Liver (tissue), 9 donors: ENCODE measurements around the gene RAX2. TPM values are rescaled to one million over a fixed set of nuclear protein-coding genes. Genes with fewer than 3 reads are reported as not detected.
"Not testable (repeated sequence)": the region's sequence is repeated elsewhere in the genome, so short reads cannot be mapped to it uniquely, and the experiment has no call there.

Experiments used
- DNase-seq: peaks from one replicate; pipeline ENCODE4 v3.0.0-alpha.2; 2017; ENCODE audit warnings: low spot score
- H3K27ac ChIP-seq, 2 donors: one replicate each; pipeline ENCODE4 v1.7.0; 2013; ENCODE audit warnings: inconsistent platforms in 2 of 2, low read length in 2 of 2, control low read depth in 1 of 2, low read depth in 1 of 2, mild to moderate bottlenecking in 1 of 2
- H3K27me3 ChIP-seq, 4 donors: one replicate each; pipeline versions ENCODE4 v1.6.1 to v1.7.0; 2013; ENCODE audit warnings: low read length in 3 of 4, inconsistent platforms in 1 of 4, mild to moderate bottlenecking in 1 of 4, moderate library complexity in 1 of 4; ENCODE audit not compliant: control insufficient read depth in 4 of 4, insufficient read depth in 4 of 4
- H3K36me3 ChIP-seq, 4 donors: one replicate each; pipeline versions ENCODE4 v1.6.1 to v1.7.0; 2013; ENCODE audit warnings: low read length in 3 of 4, mild to moderate bottlenecking in 3 of 4, low read depth in 1 of 4, moderate library complexity in 1 of 4; ENCODE audit not compliant: control insufficient read depth in 4 of 4, insufficient read depth in 3 of 4
- H3K4me1 ChIP-seq, 4 donors: one replicate each; pipeline versions ENCODE4 v1.6.1 to v1.7.0; 2013; ENCODE audit warnings: low read length in 3 of 4, mild to moderate bottlenecking in 3 of 4, moderate library complexity in 1 of 4; ENCODE audit not compliant: control insufficient read depth in 4 of 4, insufficient read depth in 4 of 4
- H3K4me3 ChIP-seq, 3 donors: one replicate each; pipeline versions ENCODE4 v1.6.1 to v1.7.0; 2013; ENCODE audit warnings: low read length in 3 of 3, control low read depth in 1 of 3, low read depth in 1 of 3, mild to moderate bottlenecking in 1 of 3
- H3K9ac ChIP-seq, 2 donors: one replicate each; pipeline ENCODE4 v1.7.0; 2013; ENCODE audit warnings: low read length in 2 of 2, mild to moderate bottlenecking in 2 of 2, moderate library complexity in 2 of 2, control low read depth in 1 of 2, low read depth in 1 of 2
- H3K9me3 ChIP-seq, 4 donors: one replicate each; pipeline versions ENCODE4 v1.6.1 to v1.7.0; 2013; ENCODE audit warnings: low read length in 3 of 4; ENCODE audit not compliant: control insufficient read depth in 4 of 4
- EGR1 ChIP-seq, 2 donors: IDR thresholded peaks; 2 replicates each; pipeline ENCODE4 v1.6.1; 2016 to 2018; ENCODE audit warnings: antibody characterized with exemption in 2 of 2, low read depth in 2 of 2
- FOXA2 ChIP-seq: IDR thresholded peaks from 2 replicates; pipeline ENCODE4 v1.6.1; 2016; ENCODE audit warnings: antibody characterized with exemption
- GABPA ChIP-seq, 2 donors: IDR thresholded peaks in 1 of 2; conservative IDR thresholded peaks in 1 of 2; 2 replicates each; pipeline ENCODE4 v1.6.1; 2016; ENCODE audit warnings: antibody characterized with exemption in 2 of 2, mild to moderate bottlenecking in 1 of 2, moderate library complexity in 1 of 2
- HNF4G ChIP-seq: IDR thresholded peaks from 2 replicates; pipeline ENCODE4 v1.6.1; 2016; ENCODE audit warnings: antibody characterized with exemption
- JUND ChIP-seq, 2 donors: IDR thresholded peaks; 2 replicates each; pipeline ENCODE4 v1.6.1; 2016; ENCODE audit warnings: antibody characterized with exemption in 2 of 2
- NR2F2 ChIP-seq: IDR thresholded peaks from 2 replicates; pipeline ENCODE4 v1.6.1; 2016; ENCODE audit warnings: antibody characterized with exemption
- RAD21 ChIP-seq, 2 donors: IDR thresholded peaks; 2 replicates each; pipeline ENCODE4 v1.6.1; 2016; ENCODE audit warnings: antibody characterized with exemption in 2 of 2, mild to moderate bottlenecking in 2 of 2
- RXRA ChIP-seq, 2 donors: IDR thresholded peaks; 2 replicates each; pipeline ENCODE4 v1.6.1; 2017 to 2018; ENCODE audit warnings: antibody characterized with exemption in 2 of 2, mild to moderate bottlenecking in 1 of 2
- SP1 ChIP-seq: IDR thresholded peaks from 2 replicates; pipeline ENCODE4 v1.6.1; 2018; ENCODE audit warnings: antibody characterized with exemption, mild to moderate bottlenecking
- TAF1 ChIP-seq: conservative IDR thresholded peaks from 2 replicates; pipeline ENCODE4 v1.6.1; 2016; ENCODE audit warnings: antibody characterized with exemption, mild to moderate bottlenecking
- YY1 ChIP-seq: IDR thresholded peaks from 2 replicates; pipeline ENCODE4 v1.6.1; 2016; ENCODE audit warnings: antibody characterized with exemption, mild to moderate bottlenecking
- WGBS: extraction: QIAGEN DNeasy Blood & Tissue Kit; methylation state at CpG from one replicate; pipeline ENCODE4 v1.1.7; 2013; 5-methylcytosine and 5-hydroxymethylcytosine counted together
- polyA plus RNA-seq, 2 donors: library from polyadenylated mRNA; stranded (reverse) in 1 of 2; unstranded in 1 of 2; fragments of 200-250 nt in 1 of 2; fragments of >200 nt in 1 of 2; fragmentation: Nextera tagmentation in 1 of 2; extraction: Ambion mirVana in 1 of 2; gene quantifications; one replicate each; pipeline versions ENCODE4 v1.2.1 to v1.2.3, GENCODE V29; 2013 to 2015
- total RNA-seq, 2 donors: library from RNA; depleted of rRNA; stranded (reverse); fragments of >200 nt; gene quantifications; one replicate each; pipeline ENCODE4 v1.2.3, GENCODE V29; 2014
- TF ChIP-seq, protein P1 (sequence below): IDR thresholded peaks from 2 replicates; pipeline ENCODE4 v1.6.1; 2016; ENCODE audit warnings: antibody characterized with exemption
- TF ChIP-seq, protein P2 (sequence below): IDR thresholded peaks from 2 replicates; pipeline ENCODE4 v1.6.1; 2016; ENCODE audit warnings: antibody characterized with exemption, mild to moderate bottlenecking
- TF ChIP-seq, protein P3 (sequence below): fragments of 150-350 bp; IDR thresholded peaks from 2 replicates; pipeline ENCODE4 v1.5.1; 2017; ENCODE audit warnings: improper control_type of control experiment, low read depth, low read length; ENCODE audit not compliant: missing input control
- TF ChIP-seq, protein P4 (sequence below): IDR thresholded peaks from 2 replicates; pipeline ENCODE4 v1.6.1; 2016; ENCODE audit warnings: antibody characterized with exemption
- TF ChIP-seq, protein P5 (sequence below): IDR thresholded peaks from 2 replicates; pipeline ENCODE4 v1.6.1; 2016; ENCODE audit warnings: antibody characterized with exemption
- donor health status: healthy.
- donor health status: healthy.
- donor health status: healthy.
- donor health status: healthy.
- donor health status: healthy.

RAX2 gene
- total and polyA plus RNA-seq, 4 donors = not detected

DNA sequence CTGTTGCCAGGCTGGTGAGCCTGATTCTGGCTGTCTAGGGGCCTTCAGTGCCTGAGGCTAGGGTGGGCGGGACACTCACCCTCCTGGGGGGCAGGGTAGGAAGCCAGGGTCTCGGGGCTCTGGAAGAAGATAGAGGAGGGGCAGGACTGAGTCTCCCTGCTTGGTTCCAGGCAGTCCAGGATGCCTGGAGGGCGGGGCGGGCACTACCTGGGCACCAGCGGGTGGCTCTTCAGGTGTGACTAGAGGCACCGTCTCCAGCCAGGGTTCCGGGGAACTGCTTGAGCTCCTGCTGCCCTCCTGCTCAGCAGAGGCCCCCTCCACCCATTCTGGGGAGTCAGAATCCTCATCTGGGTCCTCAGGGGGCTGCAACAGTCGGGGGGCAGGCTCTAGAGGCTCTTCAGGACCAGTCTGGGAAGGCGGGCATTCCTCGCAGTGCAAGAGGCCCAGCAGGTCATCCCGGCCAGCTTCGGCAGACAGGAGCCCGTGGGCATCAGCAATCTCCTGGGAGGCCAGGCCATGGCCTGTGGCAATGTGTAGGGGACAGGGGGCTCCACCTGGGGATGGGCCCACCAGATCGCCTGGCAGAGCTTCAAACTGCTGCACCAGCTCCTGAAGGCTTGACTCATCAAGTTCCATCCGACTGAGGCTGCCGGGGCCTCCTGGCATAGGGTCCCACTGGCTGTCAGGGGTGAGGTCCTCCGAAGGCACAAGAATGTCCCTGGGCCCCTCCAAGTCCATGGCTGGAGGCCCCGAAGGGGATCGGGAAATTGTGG is 12.4 kb downstream of the RAX2 start:
- no peak overlapping the region for H3K27ac ChIP-seq
- TF ChIP-seq, protein P1, sequence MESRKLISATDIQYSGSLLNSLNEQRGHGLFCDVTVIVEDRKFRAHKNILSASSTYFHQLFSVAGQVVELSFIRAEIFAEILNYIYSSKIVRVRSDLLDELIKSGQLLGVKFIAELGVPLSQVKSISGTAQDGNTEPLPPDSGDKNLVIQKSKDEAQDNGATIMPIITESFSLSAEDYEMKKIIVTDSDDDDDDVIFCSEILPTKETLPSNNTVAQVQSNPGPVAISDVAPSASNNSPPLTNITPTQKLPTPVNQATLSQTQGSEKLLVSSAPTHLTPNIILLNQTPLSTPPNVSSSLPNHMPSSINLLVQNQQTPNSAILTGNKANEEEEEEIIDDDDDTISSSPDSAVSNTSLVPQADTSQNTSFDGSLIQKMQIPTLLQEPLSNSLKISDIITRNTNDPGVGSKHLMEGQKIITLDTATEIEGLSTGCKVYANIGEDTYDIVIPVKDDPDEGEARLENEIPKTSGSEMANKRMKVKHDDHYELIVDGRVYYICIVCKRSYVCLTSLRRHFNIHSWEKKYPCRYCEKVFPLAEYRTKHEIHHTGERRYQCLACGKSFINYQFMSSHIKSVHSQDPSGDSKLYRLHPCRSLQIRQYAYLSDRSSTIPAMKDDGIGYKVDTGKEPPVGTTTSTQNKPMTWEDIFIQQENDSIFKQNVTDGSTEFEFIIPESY = no peak
- TF ChIP-seq, protein P2, sequence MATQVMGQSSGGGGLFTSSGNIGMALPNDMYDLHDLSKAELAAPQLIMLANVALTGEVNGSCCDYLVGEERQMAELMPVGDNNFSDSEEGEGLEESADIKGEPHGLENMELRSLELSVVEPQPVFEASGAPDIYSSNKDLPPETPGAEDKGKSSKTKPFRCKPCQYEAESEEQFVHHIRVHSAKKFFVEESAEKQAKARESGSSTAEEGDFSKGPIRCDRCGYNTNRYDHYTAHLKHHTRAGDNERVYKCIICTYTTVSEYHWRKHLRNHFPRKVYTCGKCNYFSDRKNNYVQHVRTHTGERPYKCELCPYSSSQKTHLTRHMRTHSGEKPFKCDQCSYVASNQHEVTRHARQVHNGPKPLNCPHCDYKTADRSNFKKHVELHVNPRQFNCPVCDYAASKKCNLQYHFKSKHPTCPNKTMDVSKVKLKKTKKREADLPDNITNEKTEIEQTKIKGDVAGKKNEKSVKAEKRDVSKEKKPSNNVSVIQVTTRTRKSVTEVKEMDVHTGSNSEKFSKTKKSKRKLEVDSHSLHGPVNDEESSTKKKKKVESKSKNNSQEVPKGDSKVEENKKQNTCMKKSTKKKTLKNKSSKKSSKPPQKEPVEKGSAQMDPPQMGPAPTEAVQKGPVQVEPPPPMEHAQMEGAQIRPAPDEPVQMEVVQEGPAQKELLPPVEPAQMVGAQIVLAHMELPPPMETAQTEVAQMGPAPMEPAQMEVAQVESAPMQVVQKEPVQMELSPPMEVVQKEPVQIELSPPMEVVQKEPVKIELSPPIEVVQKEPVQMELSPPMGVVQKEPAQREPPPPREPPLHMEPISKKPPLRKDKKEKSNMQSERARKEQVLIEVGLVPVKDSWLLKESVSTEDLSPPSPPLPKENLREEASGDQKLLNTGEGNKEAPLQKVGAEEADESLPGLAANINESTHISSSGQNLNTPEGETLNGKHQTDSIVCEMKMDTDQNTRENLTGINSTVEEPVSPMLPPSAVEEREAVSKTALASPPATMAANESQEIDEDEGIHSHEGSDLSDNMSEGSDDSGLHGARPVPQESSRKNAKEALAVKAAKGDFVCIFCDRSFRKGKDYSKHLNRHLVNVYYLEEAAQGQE = no peak
- TF ChIP-seq HNF4G (no peak), RXRA (IDR thresholded peaks at IDR 0.05) (no peak), RAD21 (IDR thresholded peaks at IDR 0.05) (no peak), EGR1 (IDR thresholded peaks at IDR 0.05; ENCODE audit: low read depth in 2 of 2) (no peak), FOXA2 (no peak), YY1 (no peak), SP1 (no peak), TAF1 (no peak), JUND (IDR thresholded peaks at IDR 0.05) (no peak), GABPA (IDR thresholded peaks at IDR 0.05 in 1 of 2, conservative IDR thresholded peaks at IDR 0.05 in 1 of 2) (no peak), NR2F2 (no peak)
- TF ChIP-seq, protein P3, sequence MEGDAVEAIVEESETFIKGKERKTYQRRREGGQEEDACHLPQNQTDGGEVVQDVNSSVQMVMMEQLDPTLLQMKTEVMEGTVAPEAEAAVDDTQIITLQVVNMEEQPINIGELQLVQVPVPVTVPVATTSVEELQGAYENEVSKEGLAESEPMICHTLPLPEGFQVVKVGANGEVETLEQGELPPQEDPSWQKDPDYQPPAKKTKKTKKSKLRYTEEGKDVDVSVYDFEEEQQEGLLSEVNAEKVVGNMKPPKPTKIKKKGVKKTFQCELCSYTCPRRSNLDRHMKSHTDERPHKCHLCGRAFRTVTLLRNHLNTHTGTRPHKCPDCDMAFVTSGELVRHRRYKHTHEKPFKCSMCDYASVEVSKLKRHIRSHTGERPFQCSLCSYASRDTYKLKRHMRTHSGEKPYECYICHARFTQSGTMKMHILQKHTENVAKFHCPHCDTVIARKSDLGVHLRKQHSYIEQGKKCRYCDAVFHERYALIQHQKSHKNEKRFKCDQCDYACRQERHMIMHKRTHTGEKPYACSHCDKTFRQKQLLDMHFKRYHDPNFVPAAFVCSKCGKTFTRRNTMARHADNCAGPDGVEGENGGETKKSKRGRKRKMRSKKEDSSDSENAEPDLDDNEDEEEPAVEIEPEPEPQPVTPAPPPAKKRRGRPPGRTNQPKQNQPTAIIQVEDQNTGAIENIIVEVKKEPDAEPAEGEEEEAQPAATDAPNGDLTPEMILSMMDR = no peak
- TF ChIP-seq, protein P4, sequence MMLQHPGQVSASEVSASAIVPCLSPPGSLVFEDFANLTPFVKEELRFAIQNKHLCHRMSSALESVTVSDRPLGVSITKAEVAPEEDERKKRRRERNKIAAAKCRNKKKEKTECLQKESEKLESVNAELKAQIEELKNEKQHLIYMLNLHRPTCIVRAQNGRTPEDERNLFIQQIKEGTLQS = no peak
- TF ChIP-seq, protein P5, sequence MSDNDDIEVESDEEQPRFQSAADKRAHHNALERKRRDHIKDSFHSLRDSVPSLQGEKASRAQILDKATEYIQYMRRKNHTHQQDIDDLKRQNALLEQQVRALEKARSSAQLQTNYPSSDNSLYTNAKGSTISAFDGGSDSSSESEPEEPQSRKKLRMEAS = no peak
- H3K9ac ChIP-seq = no peak overlapping the region
- no peak for DNase-seq
- WGBS = 92% methylated on average over 19 of the region's 19 CpGs
- H3K36me3 ChIP-seq = peaks cover 0 to 6% (median 4%) of the 10 kb centered on the region in 4 donors
- H3K27me3 ChIP-seq = no peaks in the 10 kb centered on the region
- no peak overlapping the region for H3K4me3 ChIP-seq
- H3K4me1 ChIP-seq = peaks cover 5 to 22% (median 14%) of the 10 kb centered on the region in 4 donors
- no peaks in the 10 kb centered on the region for H3K9me3 ChIP-seq

DNA sequence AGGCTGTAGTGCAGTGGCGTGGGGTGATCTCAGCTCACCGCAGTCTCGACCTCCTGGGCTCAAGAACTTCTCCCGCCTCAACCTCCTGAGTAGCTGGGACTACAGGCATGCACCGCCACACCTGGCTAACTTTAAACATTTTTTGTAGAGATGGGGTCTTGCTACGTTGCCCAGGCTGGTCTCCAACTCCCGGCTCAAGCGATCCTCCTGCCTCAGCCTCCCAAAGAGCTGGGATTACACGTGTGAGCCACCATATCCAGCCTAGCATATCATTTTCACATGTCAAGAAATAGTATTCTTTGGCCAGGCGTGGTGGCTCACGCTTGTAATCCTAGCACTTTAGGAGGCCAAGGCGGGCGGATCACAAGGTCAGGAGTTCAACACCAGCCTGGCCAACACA is 13.7 kb downstream of the RAX2 start:
- WGBS = 98% methylated on average over 13 of the region's 13 CpGs
- not testable (repeated sequence) for H3K27ac ChIP-seq, H3K4me3 ChIP-seq, DNase-seq, H3K36me3 ChIP-seq, H3K27me3 ChIP-seq, H3K9me3 ChIP-seq, H3K9ac ChIP-seq
- peaks cover 4 to 20% (median 12%) of the 10 kb centered on the region in 4 donors for H3K4me1 ChIP-seq

DNA sequence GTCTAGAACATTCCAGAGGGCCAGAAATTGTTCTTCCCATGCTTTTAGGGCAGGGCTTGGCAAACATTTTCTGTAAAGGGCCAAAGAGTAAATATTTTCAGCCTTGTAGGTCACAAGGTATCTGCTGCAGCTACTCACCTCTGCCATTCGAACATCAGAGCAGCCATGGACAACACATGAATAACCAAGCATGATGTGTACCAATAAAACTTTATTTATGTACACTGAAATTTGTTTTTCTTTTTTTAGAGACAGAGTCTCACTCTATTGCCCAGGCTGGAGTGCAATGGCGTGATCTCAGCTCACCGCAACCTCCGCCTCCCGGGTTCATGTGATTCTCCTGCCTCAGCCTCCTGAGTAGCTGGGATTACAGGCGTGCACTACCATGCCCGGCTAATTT is 14.3 kb downstream of the RAX2 start:
- DNase-seq, H3K9me3 ChIP-seq, H3K36me3 ChIP-seq, H3K4me3 ChIP-seq, H3K27ac ChIP-seq, H3K27me3 ChIP-seq, H3K9ac ChIP-seq: not testable (repeated sequence)
- 93% methylated on average over 7 of the region's 7 CpGs for WGBS
- H3K4me1 ChIP-seq = peaks cover 3 to 20% (median 10%) of the 10 kb centered on the region in 4 donors
